ENCODE measurements around the gene RARA.

DNA sequence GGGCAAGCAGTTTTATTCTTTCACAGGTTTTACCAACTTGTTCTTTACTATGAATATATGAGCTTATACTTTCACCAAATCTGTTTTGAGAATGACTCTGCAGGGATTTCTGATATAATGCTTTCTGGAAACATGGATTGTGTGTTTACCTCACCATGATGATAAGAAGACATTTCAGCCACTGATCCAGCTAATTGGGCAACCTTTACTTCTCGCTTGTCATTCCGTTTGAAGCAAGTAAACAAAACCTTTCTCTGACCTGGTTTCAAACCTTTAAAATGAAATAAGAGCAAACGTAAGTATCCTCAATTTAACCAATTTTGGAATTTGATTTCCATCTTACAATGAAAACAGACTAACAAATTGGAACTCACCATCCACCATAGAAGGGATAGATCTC lies 95.0 kb downstream of the RARA start:
- TF ChIP-seq, protein P1, sequence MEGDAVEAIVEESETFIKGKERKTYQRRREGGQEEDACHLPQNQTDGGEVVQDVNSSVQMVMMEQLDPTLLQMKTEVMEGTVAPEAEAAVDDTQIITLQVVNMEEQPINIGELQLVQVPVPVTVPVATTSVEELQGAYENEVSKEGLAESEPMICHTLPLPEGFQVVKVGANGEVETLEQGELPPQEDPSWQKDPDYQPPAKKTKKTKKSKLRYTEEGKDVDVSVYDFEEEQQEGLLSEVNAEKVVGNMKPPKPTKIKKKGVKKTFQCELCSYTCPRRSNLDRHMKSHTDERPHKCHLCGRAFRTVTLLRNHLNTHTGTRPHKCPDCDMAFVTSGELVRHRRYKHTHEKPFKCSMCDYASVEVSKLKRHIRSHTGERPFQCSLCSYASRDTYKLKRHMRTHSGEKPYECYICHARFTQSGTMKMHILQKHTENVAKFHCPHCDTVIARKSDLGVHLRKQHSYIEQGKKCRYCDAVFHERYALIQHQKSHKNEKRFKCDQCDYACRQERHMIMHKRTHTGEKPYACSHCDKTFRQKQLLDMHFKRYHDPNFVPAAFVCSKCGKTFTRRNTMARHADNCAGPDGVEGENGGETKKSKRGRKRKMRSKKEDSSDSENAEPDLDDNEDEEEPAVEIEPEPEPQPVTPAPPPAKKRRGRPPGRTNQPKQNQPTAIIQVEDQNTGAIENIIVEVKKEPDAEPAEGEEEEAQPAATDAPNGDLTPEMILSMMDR (conservative IDR thresholded peaks at IDR 0.05; ENCODE audit: low read depth in 2 of 2) = no peak
- TF ChIP-seq POLR2AphosphoS5 (IDR thresholded peaks at IDR 0.05; ENCODE audit: low read depth) = no peak
